ENCODE results near the gene CD151.

CD151 gene

DNA sequence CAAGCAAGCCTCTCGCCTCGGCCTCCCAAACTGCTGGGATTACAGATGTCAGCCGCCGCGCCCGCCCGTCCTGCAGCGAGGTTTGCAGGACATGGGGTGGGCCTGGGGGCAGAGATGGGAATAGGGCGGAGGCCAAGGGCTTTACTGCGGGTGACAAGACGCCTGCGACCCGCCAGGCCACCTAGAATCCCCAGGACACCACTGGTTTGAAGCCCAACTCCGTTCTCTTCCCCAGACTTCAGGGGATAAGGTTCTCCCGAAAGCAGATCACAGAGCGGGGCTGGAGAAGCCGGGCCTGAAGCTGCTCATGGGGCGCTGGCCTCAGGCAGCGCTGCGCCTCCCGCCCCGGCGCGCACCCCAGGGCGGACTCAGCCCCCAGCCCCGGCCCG, 9.2 kb downstream of the CD151 start:
- no peak for DNase-seq (ENCODE audit: low read depth in 2 of 2, low spot score in 1 of 2)

GRCh38 chr11:842370-843002, 9.7 kb downstream of the CD151 start, which contains the start of the genes POLR2L and TSPAN4:
TSS of gene POLR2L (minus strand) at chr11:842529. CDS start at chr11:842508, 21 bp downstream.
TSS of gene TSPAN4 (plus strand) at chr11:842852. CDS start at chr11:850305, 7,453 bp downstream.
- DNase-seq (ENCODE audit: low read depth in 2 of 2, low spot score in 1 of 2), result peak; percentile 70 to 73

DNA sequence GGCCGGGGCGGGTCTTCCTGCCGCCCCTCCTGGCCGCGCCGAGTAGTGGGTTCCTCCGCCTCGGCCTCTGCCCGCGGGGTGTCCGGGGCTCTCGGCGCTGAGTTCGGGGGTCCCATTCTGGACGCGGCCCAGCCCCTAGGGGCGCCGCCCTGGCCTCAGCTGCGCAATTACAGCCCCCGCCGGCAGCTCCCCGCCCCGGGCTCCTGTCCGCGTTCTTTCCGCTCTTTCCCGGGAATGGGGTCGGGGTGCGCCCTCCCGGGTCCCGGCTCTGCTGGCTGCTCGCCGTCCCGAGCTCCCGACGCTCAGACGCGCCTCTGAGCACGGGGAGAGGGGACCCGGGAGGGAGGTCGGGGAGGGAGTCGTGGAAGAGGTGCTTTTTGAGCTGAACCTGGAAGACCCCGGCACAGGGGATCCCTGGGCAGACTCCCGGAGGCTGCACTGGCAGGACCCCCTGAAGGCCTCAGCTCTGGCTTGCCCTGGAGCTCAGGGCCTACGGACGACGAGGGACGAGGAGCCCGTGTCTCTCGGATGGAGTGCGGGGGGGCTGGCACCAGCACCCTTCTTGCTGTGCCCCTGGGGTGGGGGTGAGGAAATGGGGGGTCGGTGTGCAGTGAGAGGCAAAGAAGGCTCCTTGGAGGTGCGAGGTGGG, 10.5 kb downstream of the CD151 start:
- DNase-seq (ENCODE audit: low read depth in 2 of 2, low spot score in 1 of 2), result no peak

- no peak for DNase-seq (ENCODE audit: low read depth in 2 of 2, low spot score in 1 of 2)
These were observed 11.3 kb downstream of the CD151 start for GRCh38 chr11:843818-844692.

GRCh38 chr11:844693-845644, 12.2 kb downstream of the CD151 start:
- no peak for DNase-seq (ENCODE audit: low read depth in 2 of 2, low spot score in 1 of 2)

GRCh38 chr11:845872-846495, 13.2 kb downstream of the CD151 start:
- DNase-seq (ENCODE audit: low read depth in 2 of 2, low spot score in 1 of 2), result no peak

DNA sequence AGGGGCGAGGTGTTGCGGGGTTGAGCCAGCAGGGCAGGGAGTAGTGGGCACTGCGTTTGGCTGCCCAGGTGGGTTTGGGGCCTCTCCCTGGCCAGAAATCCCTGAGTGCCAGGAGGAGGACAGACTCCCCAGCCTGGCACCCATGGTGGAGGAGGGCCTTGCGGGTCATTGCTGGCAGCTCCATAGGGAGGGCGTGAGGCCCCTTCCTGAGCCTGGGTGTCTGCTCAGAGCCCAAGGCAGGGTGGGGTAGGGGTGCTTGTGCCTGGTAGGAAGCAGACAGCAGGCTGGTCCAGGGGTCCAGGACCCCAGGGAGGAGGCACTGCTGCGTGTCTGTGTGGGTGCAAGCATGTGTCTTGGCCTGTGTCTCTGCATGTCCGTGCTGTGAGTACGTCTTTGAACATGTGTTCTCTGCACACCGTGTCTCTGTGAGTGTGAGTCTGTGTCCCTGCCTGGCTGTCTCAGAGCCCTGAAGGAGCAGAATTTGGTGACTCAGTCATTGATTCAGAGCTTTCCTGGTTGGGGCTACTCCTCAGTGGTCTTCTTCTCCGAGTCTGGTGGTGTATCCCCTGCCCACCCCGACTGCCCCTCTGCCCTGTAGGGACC, 13.8 kb downstream of the CD151 start:
- no peak for DNase-seq (ENCODE audit: low read depth in 2 of 2, low spot score in 1 of 2)

DNA sequence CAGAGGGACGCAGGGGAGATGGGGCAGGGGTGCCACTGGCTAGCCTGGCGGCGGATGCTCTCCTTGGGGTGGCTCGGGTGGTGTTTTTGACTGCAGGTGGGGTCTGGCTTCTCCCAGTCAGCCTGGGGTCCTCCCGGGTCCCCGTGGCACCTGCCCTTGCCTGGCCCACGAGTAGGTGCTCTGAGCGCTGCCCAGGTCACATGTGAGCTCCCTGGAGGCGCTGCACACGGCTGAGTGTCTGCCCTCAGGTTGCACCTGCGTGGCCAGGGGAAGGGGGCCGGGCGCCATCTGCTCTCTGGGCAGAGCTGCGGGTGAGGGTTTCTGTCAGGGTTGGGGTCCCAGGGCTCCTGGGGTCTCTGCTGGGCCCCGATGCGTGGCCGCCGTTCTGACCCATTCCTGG, 15.1 kb downstream of the CD151 start:
- no peak for DNase-seq (ENCODE audit: low read depth in 2 of 2, low spot score in 1 of 2)

- DNase-seq (ENCODE audit: low read depth in 2 of 2, low spot score in 1 of 2), result peak; percentile 32 to 33
These were observed 15.7 kb downstream of the CD151 start for GRCh38 chr11:848380-848931.

- DNase-seq (ENCODE audit: low read depth in 2 of 2, low spot score in 1 of 2), result no peak
These were observed 16.5 kb downstream of the CD151 start for GRCh38 chr11:849104-849824.

DNA sequence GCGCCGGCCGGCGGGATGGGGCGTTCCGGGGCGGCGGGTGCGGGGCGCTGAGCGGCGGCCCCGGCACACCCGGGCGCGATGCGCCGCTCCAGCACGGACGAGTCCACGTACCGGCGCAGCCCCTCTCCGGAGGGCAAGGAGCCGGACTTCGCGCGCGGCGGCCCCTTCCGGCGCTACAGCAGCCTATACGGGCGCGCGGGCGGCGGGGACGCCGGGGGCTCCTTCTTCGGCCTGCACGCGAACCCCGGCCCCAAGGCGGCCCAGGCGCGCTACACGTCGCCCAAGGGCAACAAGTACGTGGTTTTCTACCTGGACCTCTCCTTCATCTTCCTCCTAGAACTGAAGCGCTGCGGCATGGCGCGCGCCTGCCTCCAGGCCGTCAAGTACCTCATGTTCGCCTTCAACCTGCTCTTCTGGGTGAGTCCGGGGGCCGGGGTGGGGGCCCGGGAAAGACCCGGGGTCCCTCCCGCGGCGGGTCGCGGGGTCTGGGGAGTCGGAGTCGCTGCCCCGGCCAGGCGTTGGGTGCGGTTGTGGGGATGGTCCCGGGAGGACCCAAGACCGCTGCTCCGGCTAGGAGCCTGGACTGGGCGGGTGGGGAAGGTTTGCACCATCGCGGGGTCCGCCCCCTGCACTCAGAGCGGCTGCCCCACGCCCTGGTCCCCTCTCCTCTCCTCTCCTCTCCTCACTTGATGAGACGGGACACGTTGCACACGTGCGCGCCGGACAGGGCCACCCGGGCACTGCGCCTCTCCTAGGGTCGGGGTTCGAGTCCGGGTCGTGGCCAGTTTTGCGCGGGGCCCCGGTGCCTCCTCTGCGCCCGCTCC, 17.4 kb downstream of the CD151 start:
- no peak for DNase-seq (ENCODE audit: low read depth in 2 of 2, low spot score in 1 of 2)

DNA sequence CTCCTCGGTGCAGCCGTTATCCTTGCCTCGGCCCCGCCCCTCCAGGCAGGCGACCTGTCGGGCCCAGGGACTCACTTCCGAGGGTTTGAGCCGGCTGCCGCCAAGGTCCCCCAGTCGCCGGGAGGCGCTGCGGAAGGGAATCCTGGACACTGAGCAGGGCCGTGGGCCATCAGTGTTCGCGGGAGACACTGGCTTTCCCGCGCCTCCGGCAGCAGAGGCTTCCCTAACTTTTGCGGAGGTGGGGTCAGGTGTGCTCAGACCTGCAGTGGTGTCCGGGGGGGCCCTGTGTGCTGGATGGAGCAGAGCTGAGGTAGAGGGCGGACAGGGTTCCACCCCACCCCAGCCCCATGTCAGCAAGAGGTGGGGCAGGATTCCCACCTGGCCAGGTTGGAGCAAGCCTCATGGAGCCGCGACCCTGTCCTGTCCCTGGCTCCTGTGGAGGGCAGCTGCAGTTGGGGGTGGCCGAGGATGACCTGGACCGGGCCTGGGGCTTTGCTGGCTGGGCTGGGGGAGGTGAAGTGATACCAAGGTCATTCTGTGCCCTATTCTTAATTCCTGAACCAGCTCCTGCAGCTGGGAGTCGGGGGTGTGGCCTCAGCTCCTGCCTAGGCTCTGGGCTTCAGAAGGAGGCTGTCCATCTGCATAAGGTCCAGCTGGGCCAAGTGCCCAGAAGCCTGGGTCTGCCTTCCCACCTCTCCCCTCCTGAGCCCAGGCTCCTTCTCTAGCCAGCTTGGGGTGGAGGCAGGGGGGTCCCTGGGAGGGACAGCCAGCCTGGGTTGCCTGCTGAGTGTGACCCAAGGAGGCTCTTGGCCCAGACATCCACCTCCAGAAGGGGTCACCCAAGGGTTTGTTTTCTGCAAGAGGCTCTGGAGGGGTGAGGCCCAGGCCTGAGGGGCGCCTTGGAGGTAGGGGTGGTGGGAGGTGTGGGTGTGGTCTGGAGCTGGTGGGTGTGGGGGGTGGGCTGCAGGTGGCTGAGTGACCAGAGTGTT, 18.3 kb downstream of the CD151 start:
- DNase-seq (ENCODE audit: low read depth in 2 of 2, low spot score in 1 of 2), result no peak

GRCh38 chr11:852762-853161, 20.0 kb downstream of the CD151 start:
- no peak for DNase-seq (ENCODE audit: low read depth in 2 of 2, low spot score in 1 of 2)

DNA sequence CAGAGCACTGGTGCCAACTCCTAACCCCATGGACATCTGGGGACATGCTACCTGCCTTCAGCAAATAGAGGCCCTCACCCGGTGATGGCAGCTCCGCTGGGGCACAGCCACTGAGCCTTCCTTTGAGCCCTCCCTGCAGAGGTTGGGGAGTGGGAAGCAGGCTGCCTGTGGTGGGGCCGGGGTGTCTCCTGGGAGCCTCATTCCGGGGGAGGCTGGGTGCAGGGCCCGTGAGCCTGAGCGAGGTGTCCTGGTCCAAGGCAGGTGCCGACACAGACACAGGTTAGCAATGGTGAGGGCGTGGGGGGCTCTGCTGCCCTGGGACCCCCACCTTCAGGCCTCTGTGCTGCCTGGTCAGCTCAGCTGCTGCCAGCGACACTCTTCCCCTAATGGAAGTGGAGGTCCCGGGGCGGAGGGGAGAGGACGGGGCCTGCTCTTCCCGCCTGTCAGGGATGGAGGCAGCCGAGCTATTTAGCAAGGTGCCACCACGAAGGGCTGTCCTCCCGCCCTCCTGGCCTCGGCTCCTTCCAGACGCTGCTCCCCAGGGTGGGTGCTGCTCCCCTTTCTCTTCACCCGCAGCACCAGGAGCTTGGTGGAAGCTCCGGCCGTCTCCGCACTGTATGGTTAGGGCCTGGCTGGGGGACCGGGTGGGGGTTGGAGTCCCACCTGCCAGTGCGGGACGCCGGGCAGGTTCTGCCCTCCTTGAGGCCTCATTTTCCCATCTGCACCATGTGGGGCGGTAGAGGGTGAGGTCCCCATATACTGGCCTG, 21.1 kb downstream of the CD151 start:
- DNase-seq (ENCODE audit: low read depth in 2 of 2, low spot score in 1 of 2), result no peak

- DNase-seq (ENCODE audit: low read depth in 2 of 2, low spot score in 1 of 2), result no peak
These were observed 22.0 kb downstream of the CD151 start for GRCh38 chr11:854601-855329.

GRCh38 chr11:855330-855674, 22.6 kb downstream of the CD151 start:
- DNase-seq (ENCODE audit: low read depth in 2 of 2, low spot score in 1 of 2), result no peak
